ENCODE data around the gene CYCS. TPM values are rescaled to one million over a fixed set of nuclear protein-coding genes. Genes with fewer than 3 reads are reported as not detected.
A peak's percentile ranks its signal among the peaks of the same experiment; 100 is the strongest.

The CYCS gene
- total and polyA plus RNA-seq, 2 of the 8 experiments (the other 6 are each of a cell fraction or from before 2014, with no cell fraction given) = 48.6 to 229 TPM

DNA sequence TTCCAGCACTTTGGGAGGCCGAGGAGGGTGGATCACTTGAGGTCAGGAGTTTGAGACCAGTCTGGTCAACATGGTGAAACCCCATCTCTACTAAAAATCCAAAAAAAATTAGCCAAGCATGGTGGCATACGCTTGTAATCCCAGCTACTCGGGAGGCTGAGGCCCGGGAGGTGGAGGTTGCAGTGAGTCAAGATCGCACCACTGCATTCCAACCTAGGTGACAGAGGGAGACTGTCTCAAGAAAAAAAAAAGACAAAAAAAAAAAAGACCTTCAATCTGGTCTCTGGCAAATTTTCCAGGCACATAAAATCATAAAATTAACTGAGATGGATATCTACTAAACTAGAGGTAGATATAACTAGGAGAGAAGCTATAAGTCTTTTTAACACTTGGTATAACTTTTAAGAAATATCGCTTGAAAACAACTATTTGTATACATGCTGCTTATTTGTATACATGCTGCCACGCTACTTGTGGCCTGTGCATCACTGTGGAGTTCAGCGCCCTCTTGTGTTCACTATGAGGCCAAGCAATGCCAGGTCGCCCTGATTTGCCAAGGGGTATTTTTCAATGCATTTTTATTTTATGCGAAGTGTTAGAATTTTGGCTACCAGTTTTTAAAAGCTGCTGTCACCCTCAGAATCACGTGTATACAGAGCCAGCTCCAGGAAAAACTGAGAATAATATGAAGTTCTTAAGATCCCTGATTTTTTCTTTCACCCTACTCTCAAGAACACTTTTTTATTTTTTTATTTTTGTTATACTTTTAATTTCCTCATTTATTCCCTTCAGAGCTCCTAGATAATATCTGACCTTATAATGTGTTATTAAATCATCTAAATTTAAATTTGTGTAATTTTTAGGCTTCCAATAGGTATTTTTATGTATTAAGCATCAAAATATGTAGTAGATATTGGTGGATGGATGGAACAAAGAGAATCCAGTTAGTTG, 26.7 kb downstream of the CYCS start:
- Histone ChIP-seq H3K36me3 (ENCODE audit: control insufficient read depth in 2 of 4, insufficient read depth in 4 of 4, low read length in 3 of 4) (no peaks in the 10 kb centered on the region), H3K9ac (replicated peaks in 1 of 4; ENCODE audit: extremely low read depth in 1 of 4, low read depth in 3 of 4, low read length in 3 of 4) (no peak overlapping the region), H3K23ac (ENCODE audit: insufficient read length) (no peak overlapping the region), H3K79me2 (ENCODE audit: control insufficient read depth in 1 of 2, insufficient read depth in 2 of 2, low read length in 2 of 2) (no peaks in the 10 kb centered on the region), H4K20me1 (replicated peaks in 1 of 2; ENCODE audit: control insufficient read depth in 1 of 2, insufficient read depth in 2 of 2, low read length in 2 of 2) (no peaks in the 10 kb centered on the region), H2BK5ac (ENCODE audit: low read depth, low read length) (no peak overlapping the region), H2BK15ac (ENCODE audit: low read length) (no peak overlapping the region), H2AK5ac (ENCODE audit: low read depth, low read length) (no peak overlapping the region), H2AFZ (ENCODE audit: low read length) (no peak overlapping the region), H3K18ac (ENCODE audit: extremely low read depth, low read length) (no peak overlapping the region), H3K14ac (ENCODE audit: insufficient read length) (no peak overlapping the region), H3K4me1 (replicated peaks in 1 of 4; ENCODE audit: control insufficient read depth in 3 of 4, insufficient read depth in 4 of 4, low read length in 3 of 4) (no peaks in the 10 kb centered on the region), H4K91ac (replicated peaks; ENCODE audit: insufficient read length, low read length) (no peak overlapping the region), H4K5ac (ENCODE audit: insufficient read length, low read depth, low read length) (no peak overlapping the region), H4K8ac (ENCODE audit: extremely low read depth, insufficient read depth, low read length) (no peak overlapping the region), H3K4ac (replicated peaks; ENCODE audit: insufficient read length, low read depth, low read length) (no peak overlapping the region), H3K23me2 (ENCODE audit: low read depth, low read length) (no peaks in the 10 kb centered on the region), H3K4me2 (ENCODE audit: insufficient read depth in 1 of 2, low read depth in 2 of 2, low read length in 2 of 2) (no peak overlapping the region), H2BK120ac (replicated peaks; ENCODE audit: low read depth, low read length) (no peak overlapping the region), H2BK12ac (ENCODE audit: low read depth, low read length) (no peak overlapping the region), H3K56ac (replicated peaks; ENCODE audit: insufficient read length, low read depth, low read length) (no peak overlapping the region), H3K27ac (ENCODE audit: low read depth, low read length) (no peak overlapping the region), H3K79me1 (ENCODE audit: low read depth, low read length) (no peaks in the 10 kb centered on the region), H3K9me3 (ENCODE audit: insufficient read depth in 2 of 2, low read depth in 1 of 2, low read length in 1 of 2) (no peaks in the 10 kb centered on the region; a peak in 1 of 4 replicates), H3K27me3 (replicated peaks in 1 of 4; ENCODE audit: control insufficient read depth in 3 of 4, extremely low read depth in 1 of 4, insufficient read depth in 3 of 4, low read length in 3 of 4) (no peaks in the 10 kb centered on the region), H3K4me3 (ENCODE audit: extremely low read depth in 1 of 4, insufficient read depth in 2 of 4, low read depth in 3 of 4, low read length in 4 of 4) (no peak overlapping the region), H2BK20ac (ENCODE audit: low read length) (no peak overlapping the region)
- WGBS, 2 experiments (ENCODE audit: extremely low coverage in 1 of 2, insufficient coverage in 1 of 2, insufficient read length in 1 of 2, insufficient replicate concordance in 2 of 2, low coverage in 1 of 2, low lambda C conversion rate in 2 of 2, missing lambda C conversion rate in 1 of 2) = 29% methylated on average over 11 of the region's 11 CpGs; no CpG with 5 or more reads in 1 of the 2 experiments
- POLR2A ChIA-PET (ENCODE audit: partially characterized antibody) = interaction anchor here (1.0 to 1.1 kb wide), 2 partner anchors 26 to 373 kb away, joined by 3 read pairs; no protein-coding TSS in a partner anchor
- DNase-seq (ENCODE audit: low read depth in 1 of 2, low spot score in 2 of 2) (peak; percentile 15 to 55), FAIRE-seq (peak; percentile 68)
- CTCF ChIA-PET (ENCODE audit: partially characterized antibody) = interaction anchor here (0.6 to 5.3 kb wide), 71 partner anchors 9 to 1592 kb away, joined by 3 to 69 read pairs (median 3); partner anchors contain the start of gene CYCS
- TF ChIP-seq NANOG (IDR thresholded peaks at IDR 0.05; ENCODE audit: insufficient read depth, low read depth, low read length, poor library complexity, severe bottlenecking) (no peak), SIRT6 (IDR thresholded peaks at IDR 0.05; ENCODE audit: low read length) (no peak), HDAC6 (IDR thresholded peaks at IDR 0.05; ENCODE audit: low read depth, low read length) (no peak), RAD21 (IDR thresholded peaks at IDR 0.05 in 1 of 2, conservative IDR thresholded peaks at IDR 0.05 in 1 of 2; ENCODE audit: low read depth in 2 of 2, low read length in 2 of 2) (peak; percentile 89 to 93), BRCA1 (IDR thresholded peaks at IDR 0.05; ENCODE audit: low read depth, low read length) (no peak), TEAD4 (IDR thresholded peaks at IDR 0.05; ENCODE audit: low read depth, low read length) (0 out of 2 replicates have a peak, but pooled peaks have one; percentile 46), CREB1 (IDR thresholded peaks at IDR 0.05) (0 out of 2 replicates have a peak, but pooled peaks have one; percentile 50)
- TF ChIP-seq, protein P1, sequence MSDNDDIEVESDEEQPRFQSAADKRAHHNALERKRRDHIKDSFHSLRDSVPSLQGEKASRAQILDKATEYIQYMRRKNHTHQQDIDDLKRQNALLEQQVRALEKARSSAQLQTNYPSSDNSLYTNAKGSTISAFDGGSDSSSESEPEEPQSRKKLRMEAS (IDR thresholded peaks at IDR 0.05) = peak; percentile 61
